Jurkat, Clone E6-1 (cell line): ENCODE data around the gene CMTM1.

ENCODE experiments used
- DNase-seq: peaks from one replicate; pipeline ENCODE4 v3.0.0-alpha.2; 2011; ENCODE audit warnings: low read depth, low spot score
- H3K4me3 ChIP-seq: 2 replicates; pipeline ENCODE4 v1.5.1; 2011; ENCODE audit warnings: mild to moderate bottlenecking, low read length, control low read depth, moderate library complexity

Gene CMTM1

GRCh38 chr16:66536525-66536924 is 29.7 kb upstream of the CMTM1 start:
- no peak overlapping the region for H3K4me3 ChIP-seq
- no peak for DNase-seq

GRCh38 chr16:66537236-66537635 is 29.0 kb upstream of the CMTM1 start:
- no peak for DNase-seq
- H3K4me3 ChIP-seq, result no peak overlapping the region

GRCh38 chr16:66538910-66539309 is 27.3 kb upstream of the CMTM1 start:
- H3K4me3 ChIP-seq, result no peak overlapping the region
- DNase-seq, result no peak

GRCh38 chr16:66539623-66540469 is 26.4 kb upstream of the CMTM1 start:
- no peak overlapping the region for H3K4me3 ChIP-seq
- DNase-seq, result peak; percentile 63

GRCh38 chr16:66541388-66542355 is 24.6 kb upstream of the CMTM1 start:
- no peak for DNase-seq
- H3K4me3 ChIP-seq, result no peak overlapping the region

GRCh38 chr16:66542396-66542795 is 23.8 kb upstream of the CMTM1 start:
- no peak for DNase-seq

GRCh38 chr16:66543541-66543940 is 22.7 kb upstream of the CMTM1 start:
- no peak overlapping the region for H3K4me3 ChIP-seq
- no peak for DNase-seq

More at GRCh38 chr16:66542396-66542795, 23.8 kb upstream of the CMTM1 start:
- no peak overlapping the region for H3K4me3 ChIP-seq

- no peak overlapping the region for H3K4me3 ChIP-seq
- DNase-seq, result no peak
These were observed 22.1 kb upstream of the CMTM1 start for GRCh38 chr16:66544016-66544757.

GRCh38 chr16:66547101-66547989 is 18.9 kb upstream of the CMTM1 start:
- no peak overlapping the region for H3K4me3 ChIP-seq
- no peak for DNase-seq

GRCh38 chr16:66548068-66548467 is 18.2 kb upstream of the CMTM1 start:
- no peak overlapping the region for H3K4me3 ChIP-seq
- DNase-seq, result no peak

GRCh38 chr16:66548868-66549267 is 17.4 kb upstream of the CMTM1 start:
- no peak for DNase-seq
- peak overlapping the region; percentile 79 for H3K4me3 ChIP-seq

GRCh38 chr16:66549284-66550131 is 16.7 kb upstream of the CMTM1 start, which contains the start of gene TK2:
TSS of gene TK2 (minus strand) at chr16:66550122. CDS start at chr16:66550061, 61 bp downstream.
- no peak for DNase-seq
- H3K4me3 ChIP-seq, result peak within 1 kb of the TSS; percentile 79

- peak overlapping the region; percentile 93 for H3K4me3 ChIP-seq
- peak; percentile 88 for DNase-seq
These were observed 14.9 kb upstream of the CMTM1 start for GRCh38 chr16:66551348-66551759.

- no peak for DNase-seq
- H3K4me3 ChIP-seq, result peak overlapping the region; percentile 93
These were observed 14.4 kb upstream of the CMTM1 start for GRCh38 chr16:66551788-66552285.

- DNase-seq, result peak; percentile 89
- peak within 1 kb of the TSS; percentile 93 for H3K4me3 ChIP-seq
These were observed 13.7 kb upstream of the CMTM1 start, which contains the start of gene CKLF for GRCh38 chr16:66552286-66553177. TSS of gene CKLF (plus strand) at chr16:66552576. CDS start at chr16:66552716, 140 bp downstream.

- no peak for DNase-seq
- H3K4me3 ChIP-seq, result peak overlapping the region; percentile 93
These were observed 13.0 kb upstream of the CMTM1 start for GRCh38 chr16:66553223-66553622.
